Vagina (tissue), 2 donors: ENCODE data around the gene DOLPP1. TPM values are rescaled to one million over a fixed set of nuclear protein-coding genes. Genes with fewer than 3 reads are reported as not detected.

Experiments used
- DNase-seq, 2 donors: peaks; one replicate each; pipeline ENCODE4 v3.0.0-alpha.2; 2017; ENCODE audit errors: extremely low spot score in 2 of 2
- H3K27ac ChIP-seq: fragments of 200-600 bp; sonication (generic); one replicate; pipeline ENCODE4 v1.5.1; 2019
- H3K27me3 ChIP-seq: fragments of 200-600 bp; sonication (generic); one replicate; pipeline ENCODE4 v1.5.1; 2019
- H3K36me3 ChIP-seq, 2 donors: fragments of 200-600 bp; sonication (generic); one replicate each; pipeline ENCODE4 v1.5.1; 2017 to 2019
- H3K4me1 ChIP-seq: fragments of 200-600 bp; sonication (generic); one replicate; pipeline ENCODE4 v1.5.1; 2019
- H3K4me3 ChIP-seq, 2 donors: fragments of 200-600 bp; sonication (generic); 1 replicate in 1 of 2; 2 replicates in 1 of 2; pipeline ENCODE4 v1.5.1; 2016 to 2019
- H3K9me3 ChIP-seq: fragments of 200-600 bp; sonication (generic); one replicate; pipeline ENCODE4 v1.5.1; 2019
- CTCF ChIP-seq, 3 experiments: fragments of 450-650 bp in 2 of 3; fragments of 200-600 bp in 1 of 3; sonication (generic) in 1 of 3; IDR thresholded peaks; one replicate each; pipeline ENCODE4 v1.5.1; 2017 to 2019; ENCODE audit warnings: antibody characterized with exemption in 3 of 3, mild to moderate bottlenecking in 2 of 3, moderate library complexity in 2 of 3
- POLR2A ChIP-seq, 2 donors: fragments of 450-650 bp; IDR thresholded peaks; one replicate each; pipeline ENCODE4 v1.6.1; 2017; ENCODE audit warnings: antibody characterized with exemption in 2 of 2, mild to moderate bottlenecking in 2 of 2, moderate library complexity in 2 of 2
- POLR2AphosphoS5 ChIP-seq, 2 donors: sonication (generic); formaldehyde crosslinking; IDR thresholded peaks; one replicate each; pipeline ENCODE4 v1.9.0; 2017; ENCODE audit warnings: antibody characterized with exemption in 2 of 2, mild to moderate bottlenecking in 2 of 2, low read depth in 1 of 2; ENCODE audit not compliant: insufficient read depth in 1 of 2
- intact Hi-C: fragments of 100-400 bp; cut with DNase I; formaldehyde crosslinking; loops from one replicate; pipeline ENCODE4 v1.15.1; 2023
- total RNA-seq: library from RNA; depleted of rRNA; stranded (reverse); fragments of >200 nt; gene quantifications from one replicate; pipeline ENCODE4 v1.2.3, GENCODE V29; 2016

DOLPP1 gene
- total RNA-seq, 1 donor from 2014 or later, result 3.2 TPM

DNA sequence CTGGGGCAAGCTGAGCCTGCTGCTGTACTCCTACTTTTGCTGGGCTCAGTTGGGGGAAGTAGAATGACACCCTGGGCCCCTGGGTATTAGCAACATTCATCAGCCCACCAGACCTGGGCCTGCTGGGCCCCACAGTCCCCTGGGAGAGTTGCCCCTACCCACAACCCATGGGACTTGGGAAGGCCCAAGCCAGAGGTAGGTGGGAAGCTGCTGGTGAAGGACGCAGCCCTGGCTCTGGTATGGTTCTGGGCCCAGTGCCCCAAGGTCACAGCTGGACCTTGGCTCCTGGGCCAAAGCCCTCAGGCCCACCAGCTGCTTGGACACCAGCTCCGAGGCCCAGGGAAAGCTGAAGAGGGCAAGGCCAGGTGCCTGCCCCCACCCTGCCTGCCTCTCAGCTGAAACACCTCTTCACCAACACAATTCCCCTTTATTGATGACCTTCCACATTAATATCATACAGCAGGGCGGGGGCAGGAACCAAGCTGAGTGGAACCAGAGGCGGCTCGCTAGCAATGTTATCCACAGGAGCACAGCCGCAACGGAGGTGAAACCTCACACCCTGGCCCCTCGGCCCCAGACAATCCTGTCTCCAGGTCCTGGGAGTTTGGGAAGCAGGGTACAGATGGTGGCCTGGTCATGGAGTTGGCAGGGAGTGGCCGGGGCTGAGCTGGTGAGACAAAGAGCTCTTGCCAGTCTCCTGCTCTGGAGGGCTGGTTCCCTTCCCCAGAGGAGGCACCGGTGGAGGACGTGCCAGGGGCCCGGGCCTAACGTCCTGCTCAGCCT lies 13.7 kb downstream of the DOLPP1 start:
- no peak overlapping the region for H3K4me3 ChIP-seq
- H3K4me1 ChIP-seq, result no peaks in the 10 kb centered on the region
- H3K27ac ChIP-seq, result no peak overlapping the region
- H3K9me3 ChIP-seq, result no peaks in the 10 kb centered on the region
- peaks cover 0 to 23% of the 10 kb centered on the region in 2 donors for H3K36me3 ChIP-seq
- no peaks in the 10 kb centered on the region for H3K27me3 ChIP-seq
- TF ChIP-seq POLR2A (IDR thresholded peaks at IDR 0.05) (no peak), CTCF (IDR thresholded peaks at IDR 0.05) (no peak), POLR2AphosphoS5 (IDR thresholded peaks at IDR 0.05; ENCODE audit: insufficient read depth in 1 of 2, low read depth in 1 of 2) (no peak)
- no peak for DNase-seq
- intact Hi-C loops, result no loop called here

DNA sequence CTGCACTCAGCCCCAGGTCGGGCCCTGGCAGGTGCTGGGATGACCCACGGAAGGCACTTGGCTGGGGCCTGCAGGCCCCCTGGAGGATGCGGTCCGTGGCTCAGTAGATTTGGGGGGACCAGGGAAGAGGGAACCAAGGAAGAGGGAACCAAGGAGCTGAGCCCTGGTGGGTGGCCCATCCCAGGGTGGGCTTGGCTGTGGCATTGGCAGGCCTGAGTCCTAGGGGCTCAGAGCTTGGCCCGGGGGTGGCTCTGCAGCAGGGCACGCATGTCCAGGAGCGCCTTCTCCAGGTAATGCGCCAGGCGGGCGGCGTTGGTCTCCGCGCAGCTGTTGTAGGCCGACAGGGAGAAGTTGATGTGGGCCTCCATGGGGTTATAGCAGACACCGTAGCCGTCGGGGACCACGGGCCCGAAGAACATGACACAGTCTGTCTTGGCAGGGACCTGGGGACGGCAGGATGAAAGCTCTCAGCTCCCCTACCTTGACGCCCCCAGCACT lies 14.3 kb downstream of the DOLPP1 start:
- Histone ChIP-seq H3K4me1 (no peaks in the 10 kb centered on the region), H3K4me3 (no peak overlapping the region), H3K36me3 (peaks cover 0 to 20% of the 10 kb centered on the region in 2 donors), H3K27me3 (no peaks in the 10 kb centered on the region), H3K27ac (no peak overlapping the region), H3K9me3 (no peaks in the 10 kb centered on the region)
- no peak for DNase-seq
- intact Hi-C loops, result no loop called here
- TF ChIP-seq CTCF (IDR thresholded peaks at IDR 0.05) (no peak), POLR2A (IDR thresholded peaks at IDR 0.05) (no peak), POLR2AphosphoS5 (IDR thresholded peaks at IDR 0.05; ENCODE audit: insufficient read depth in 1 of 2, low read depth in 1 of 2) (no peak)

DNA sequence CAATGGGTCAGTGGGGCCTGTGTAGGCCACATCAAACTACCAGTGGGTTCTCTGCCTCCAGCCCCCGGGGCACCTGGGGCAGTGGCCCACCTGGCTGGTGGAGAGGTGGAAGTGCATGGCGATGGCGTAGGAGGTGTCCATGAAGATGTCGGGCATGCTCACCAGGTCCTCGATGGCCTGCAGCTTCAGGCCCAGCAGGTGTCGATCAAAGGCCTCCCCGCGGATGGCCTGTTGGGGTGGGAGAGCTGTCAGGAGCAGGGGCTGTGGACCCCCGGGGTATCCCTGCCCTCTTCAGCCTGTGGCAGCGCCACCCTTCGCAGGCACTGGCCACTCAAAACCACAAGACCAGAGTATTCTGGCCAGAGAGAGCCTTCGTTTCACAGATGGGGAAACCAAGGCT lies 15.0 kb downstream of the DOLPP1 start:
- H3K4me3 ChIP-seq, result no peak overlapping the region
- peaks cover 0 to 20% of the 10 kb centered on the region in 2 donors for H3K36me3 ChIP-seq
- H3K9me3 ChIP-seq, result no peaks in the 10 kb centered on the region
- TF ChIP-seq CTCF (IDR thresholded peaks at IDR 0.05), result no peak
- TF ChIP-seq POLR2A (IDR thresholded peaks at IDR 0.05), result no peak
- no peak for TF ChIP-seq POLR2AphosphoS5 (IDR thresholded peaks at IDR 0.05; ENCODE audit: insufficient read depth in 1 of 2, low read depth in 1 of 2)
- H3K4me1 ChIP-seq, result no peaks in the 10 kb centered on the region
- intact Hi-C loops, result no loop called here
- no peaks in the 10 kb centered on the region for H3K27me3 ChIP-seq
- no peak overlapping the region for H3K27ac ChIP-seq
- DNase-seq, result no peak

- peaks cover 0 to 20% of the 10 kb centered on the region in 2 donors for H3K36me3 ChIP-seq
- H3K27me3 ChIP-seq, result no peaks in the 10 kb centered on the region
- H3K9me3 ChIP-seq, result no peaks in the 10 kb centered on the region
- H3K4me1 ChIP-seq, result no peaks in the 10 kb centered on the region
- no peak overlapping the region for H3K27ac ChIP-seq
- intact Hi-C loops, result no loop called here
- no peak overlapping the region for H3K4me3 ChIP-seq
- DNase-seq, result no peak
- TF ChIP-seq POLR2AphosphoS5 (IDR thresholded peaks at IDR 0.05; ENCODE audit: insufficient read depth in 1 of 2, low read depth in 1 of 2), result no peak
- TF ChIP-seq CTCF (IDR thresholded peaks at IDR 0.05), result no peak
- TF ChIP-seq POLR2A (IDR thresholded peaks at IDR 0.05), result no peak
Observed at GRCh38 chr9:129097671-129098306, 16.9 kb downstream of the DOLPP1 start.

DNA sequence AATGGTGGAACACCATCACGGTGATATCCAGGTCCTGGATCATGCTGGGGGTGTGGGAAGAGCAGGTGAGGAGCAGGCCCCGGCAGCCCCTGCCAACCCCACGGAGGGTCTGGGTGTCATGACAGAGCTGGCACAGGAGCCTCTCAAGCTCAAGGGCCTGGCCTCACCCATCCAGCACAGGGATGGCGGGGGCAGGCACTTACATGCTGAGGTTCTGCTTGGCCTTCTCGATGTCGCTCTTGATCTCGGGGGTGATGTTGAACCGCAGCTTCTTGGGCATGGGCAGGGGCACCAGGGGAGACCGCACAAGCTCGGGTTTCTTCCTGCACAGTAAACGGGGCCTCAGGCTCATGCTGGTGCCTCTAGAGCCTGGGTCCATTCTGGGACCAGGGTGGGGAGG lies 17.4 kb downstream of the DOLPP1 start:
- TF ChIP-seq CTCF (IDR thresholded peaks at IDR 0.05) (no peak), POLR2A (IDR thresholded peaks at IDR 0.05) (no peak), POLR2AphosphoS5 (IDR thresholded peaks at IDR 0.05; ENCODE audit: insufficient read depth in 1 of 2, low read depth in 1 of 2) (no peak)
- H3K36me3 ChIP-seq, result peaks cover 0 to 20% of the 10 kb centered on the region in 2 donors
- intact Hi-C loops, result no loop called here
- H3K27ac ChIP-seq, result no peak overlapping the region
- H3K4me3 ChIP-seq, result no peak overlapping the region
- DNase-seq, result no peak
- no peaks in the 10 kb centered on the region for H3K9me3 ChIP-seq
- H3K4me1 ChIP-seq, result no peaks in the 10 kb centered on the region
- no peaks in the 10 kb centered on the region for H3K27me3 ChIP-seq
